ENCODE results near the gene AMER1.

AMER1 gene

DNA sequence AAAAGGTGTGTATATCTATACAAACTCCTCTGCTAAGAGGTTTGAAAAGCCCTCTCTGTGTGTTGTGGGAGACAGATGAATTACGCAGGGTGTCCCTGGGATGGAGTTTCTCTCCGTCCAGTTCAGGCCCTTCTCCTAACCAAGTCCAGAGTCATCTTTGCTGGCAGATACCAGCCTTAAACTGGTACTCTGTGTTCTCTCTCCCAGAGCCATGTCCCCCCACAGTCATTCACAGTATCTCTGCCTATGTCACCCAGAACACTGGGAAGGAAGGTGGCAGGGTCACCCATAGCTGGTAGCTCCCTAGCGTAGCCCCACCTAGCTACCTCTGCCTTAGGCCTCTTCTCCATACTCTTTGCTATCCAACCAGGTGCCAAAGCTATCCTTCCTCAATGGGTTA, 8.9 kb downstream of the AMER1 start:
- H3K4me3 ChIP-seq (replicated peaks; ENCODE audit: low read depth, low read length): no peak overlapping the region
- H3K27me3 ChIP-seq (replicated peaks; ENCODE audit: control insufficient read depth, insufficient read depth, low read length): no peaks in the 10 kb centered on the region
- TF ChIP-seq, protein P1, sequence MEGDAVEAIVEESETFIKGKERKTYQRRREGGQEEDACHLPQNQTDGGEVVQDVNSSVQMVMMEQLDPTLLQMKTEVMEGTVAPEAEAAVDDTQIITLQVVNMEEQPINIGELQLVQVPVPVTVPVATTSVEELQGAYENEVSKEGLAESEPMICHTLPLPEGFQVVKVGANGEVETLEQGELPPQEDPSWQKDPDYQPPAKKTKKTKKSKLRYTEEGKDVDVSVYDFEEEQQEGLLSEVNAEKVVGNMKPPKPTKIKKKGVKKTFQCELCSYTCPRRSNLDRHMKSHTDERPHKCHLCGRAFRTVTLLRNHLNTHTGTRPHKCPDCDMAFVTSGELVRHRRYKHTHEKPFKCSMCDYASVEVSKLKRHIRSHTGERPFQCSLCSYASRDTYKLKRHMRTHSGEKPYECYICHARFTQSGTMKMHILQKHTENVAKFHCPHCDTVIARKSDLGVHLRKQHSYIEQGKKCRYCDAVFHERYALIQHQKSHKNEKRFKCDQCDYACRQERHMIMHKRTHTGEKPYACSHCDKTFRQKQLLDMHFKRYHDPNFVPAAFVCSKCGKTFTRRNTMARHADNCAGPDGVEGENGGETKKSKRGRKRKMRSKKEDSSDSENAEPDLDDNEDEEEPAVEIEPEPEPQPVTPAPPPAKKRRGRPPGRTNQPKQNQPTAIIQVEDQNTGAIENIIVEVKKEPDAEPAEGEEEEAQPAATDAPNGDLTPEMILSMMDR (IDR thresholded peaks at IDR 0.05; ENCODE audit: insufficient read depth, low read length, poor library complexity, severe bottlenecking): no peak
- no peak for DNase-seq (ENCODE audit: extremely low read depth, insufficient read length)
- no peaks in the 10 kb centered on the region; the same call in 1 of the 2 replicates for H3K36me3 ChIP-seq (ENCODE audit: control insufficient read depth, insufficient read depth, low read length)

DNA sequence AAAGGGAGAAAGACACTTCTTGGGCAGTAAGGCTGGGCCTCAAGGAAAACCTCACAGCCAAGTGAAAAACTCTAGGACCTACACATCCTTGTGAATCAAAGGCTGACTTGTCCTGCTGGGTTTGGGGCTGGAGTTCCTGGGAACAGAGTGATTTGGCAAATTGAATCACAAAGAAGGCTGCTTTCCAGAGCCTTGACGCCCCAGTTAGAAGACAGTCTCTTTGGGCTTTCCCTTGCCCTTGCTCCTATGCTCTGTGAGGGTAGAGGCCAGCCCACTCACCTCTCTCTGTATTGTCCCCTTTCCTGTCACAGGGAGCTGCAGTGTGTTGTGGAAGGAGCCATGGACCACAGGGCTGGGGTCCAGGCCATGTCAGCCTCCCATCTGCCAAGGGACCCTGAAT, 9.6 kb downstream of the AMER1 start:
- Histone ChIP-seq H3K4me3 (replicated peaks; ENCODE audit: low read depth, low read length) (no peak overlapping the region), H3K27me3 (replicated peaks; ENCODE audit: control insufficient read depth, insufficient read depth, low read length) (no peaks in the 10 kb centered on the region), H3K36me3 (ENCODE audit: control insufficient read depth, insufficient read depth, low read length) (no peaks in the 10 kb centered on the region; the same call in 1 of the 2 replicates)
- no peak for DNase-seq (ENCODE audit: extremely low read depth, insufficient read length)
- TF ChIP-seq, protein P1 (IDR thresholded peaks at IDR 0.05; ENCODE audit: insufficient read depth, low read length, poor library complexity, severe bottlenecking): no peak

DNA sequence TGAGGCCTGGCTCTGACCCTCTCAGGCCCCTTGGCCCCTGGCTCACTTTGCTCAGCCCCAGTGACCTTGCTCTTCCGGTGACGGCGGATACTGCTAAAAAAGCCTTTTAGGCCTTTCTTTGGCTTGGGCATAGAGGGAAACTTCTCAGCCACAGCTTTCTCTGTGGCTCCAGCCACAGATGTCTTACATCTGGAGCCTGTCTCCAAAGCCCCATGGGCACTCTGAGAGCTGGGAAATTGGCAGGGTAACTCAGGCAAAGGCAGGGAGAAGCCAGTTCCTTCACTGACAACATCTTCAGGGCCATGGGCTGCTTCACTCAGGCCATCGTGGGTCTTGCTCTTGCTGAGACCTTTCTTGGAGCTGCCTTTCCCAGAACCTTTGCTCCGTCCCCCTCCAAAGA, 12.8 kb downstream of the AMER1 start:
- TF ChIP-seq, protein P1 (IDR thresholded peaks at IDR 0.05; ENCODE audit: insufficient read depth, low read length, poor library complexity, severe bottlenecking): no peak
- H3K36me3 ChIP-seq (ENCODE audit: control insufficient read depth, insufficient read depth, low read length): no peaks in the 10 kb centered on the region; the same call in 1 of the 2 replicates
- DNase-seq (ENCODE audit: extremely low read depth, insufficient read length): no peak
- no peaks in the 10 kb centered on the region for H3K27me3 ChIP-seq (replicated peaks; ENCODE audit: control insufficient read depth, insufficient read depth, low read length)
- no peak overlapping the region for H3K4me3 ChIP-seq (replicated peaks; ENCODE audit: low read depth, low read length)

DNA sequence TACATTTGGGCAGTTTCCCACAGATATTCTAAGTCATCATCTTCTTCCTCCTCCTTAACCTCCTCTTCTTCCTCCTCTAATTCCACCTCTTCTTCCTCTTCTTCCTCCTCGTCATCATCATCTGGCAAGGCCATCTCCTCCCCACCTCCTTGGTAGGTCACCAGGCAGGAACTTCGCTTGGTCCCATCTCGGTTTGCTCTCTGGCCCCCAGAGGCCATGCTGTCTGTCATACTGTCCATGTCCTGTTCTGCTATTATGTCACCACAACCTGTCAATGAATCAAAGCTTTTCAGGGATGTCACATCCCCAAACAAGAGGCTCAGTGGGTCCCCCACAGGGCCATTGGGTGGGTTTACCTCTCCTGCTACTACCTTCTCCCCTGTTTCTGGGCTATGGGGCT, 13.5 kb downstream of the AMER1 start:
- TF ChIP-seq, protein P1 (IDR thresholded peaks at IDR 0.05; ENCODE audit: insufficient read depth, low read length, poor library complexity, severe bottlenecking): no peak
- H3K36me3 ChIP-seq (ENCODE audit: control insufficient read depth, insufficient read depth, low read length): no peaks in the 10 kb centered on the region; the same call in 1 of the 2 replicates
- no peaks in the 10 kb centered on the region for H3K27me3 ChIP-seq (replicated peaks; ENCODE audit: control insufficient read depth, insufficient read depth, low read length)
- H3K4me3 ChIP-seq (replicated peaks; ENCODE audit: low read depth, low read length): no peak overlapping the region
- no peak for DNase-seq (ENCODE audit: extremely low read depth, insufficient read length)

DNA sequence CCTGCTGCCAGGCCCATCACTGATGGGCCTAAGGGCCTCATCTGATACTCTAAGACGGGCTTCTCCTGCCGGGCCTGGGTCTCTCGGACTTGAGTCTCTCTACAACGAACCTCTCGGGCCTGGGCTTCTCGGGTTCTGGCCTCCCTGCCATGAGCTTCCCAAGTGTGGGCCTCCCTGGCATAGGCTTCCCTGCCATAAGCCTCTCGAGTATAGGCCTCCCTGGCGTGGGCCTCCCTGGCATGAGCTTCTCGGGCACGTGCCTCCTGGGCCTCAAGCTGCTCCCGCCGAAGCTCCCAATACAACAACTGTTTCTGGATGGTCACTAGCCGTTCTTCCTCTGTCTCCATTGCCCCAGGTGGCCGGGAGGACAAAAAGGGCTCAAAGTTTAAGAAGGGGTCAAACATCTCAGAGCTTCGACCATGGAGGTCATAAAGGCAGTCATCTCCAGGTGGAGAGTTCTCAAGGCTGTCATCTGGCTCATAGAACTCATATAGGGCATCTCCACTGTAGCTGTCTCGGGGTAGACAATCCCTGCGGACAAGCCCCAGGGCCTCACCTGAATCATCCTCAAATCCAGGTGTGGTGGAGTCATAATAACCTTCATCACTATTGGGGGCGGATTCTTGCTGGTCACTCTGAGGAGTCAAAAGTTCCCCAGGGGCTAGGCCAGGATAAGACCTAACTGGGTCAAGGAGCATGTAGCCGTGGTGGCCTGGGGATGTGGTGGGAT, 14.1 kb downstream of the AMER1 start:
- H3K4me3 ChIP-seq (replicated peaks; ENCODE audit: low read depth, low read length): no peak overlapping the region
- no peak for DNase-seq (ENCODE audit: extremely low read depth, insufficient read length)
- H3K36me3 ChIP-seq (ENCODE audit: control insufficient read depth, insufficient read depth, low read length): no peaks in the 10 kb centered on the region; the same call in 1 of the 2 replicates
- H3K27me3 ChIP-seq (replicated peaks; ENCODE audit: control insufficient read depth, insufficient read depth, low read length): no peaks in the 10 kb centered on the region
- TF ChIP-seq, protein P1 (IDR thresholded peaks at IDR 0.05; ENCODE audit: insufficient read depth, low read length, poor library complexity, severe bottlenecking): no peak
